NCI-H82 treated with DMSO at 0.1 percent for 48 hours (cell line): ENCODE measurements around the gene MAD2L2.
A peak's percentile ranks its signal among the peaks of the same experiment; 100 is the strongest.

ENCODE experiments used
- DNase-seq: peaks from one replicate; lab custom pipeline; 2025; ENCODE audit not compliant: unreplicated experiment; lab: John Stamatoyannopoulos, UW

MAD2L2 gene

DNA sequence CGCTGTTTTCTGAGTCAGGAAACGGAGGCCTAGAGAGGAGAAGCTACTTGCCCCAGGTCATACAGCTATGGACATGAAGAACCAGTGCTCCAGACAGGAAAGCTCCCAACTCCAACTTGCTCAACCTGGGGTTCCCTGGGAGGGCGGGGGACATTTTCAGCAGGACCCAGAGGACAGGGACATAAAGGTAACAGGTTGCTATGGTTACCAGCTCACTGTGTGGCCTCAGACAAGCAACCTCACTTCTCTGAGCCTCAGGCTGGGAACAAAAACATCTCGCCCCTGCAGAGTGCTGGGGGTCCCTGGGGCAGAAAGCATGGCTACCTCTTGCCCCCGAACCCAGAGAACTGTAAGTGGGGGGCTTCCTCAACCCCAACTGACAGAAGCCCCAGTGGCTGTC, 42.8 kb downstream of the MAD2L2 start:
- DNase-seq, result no peak

DNA sequence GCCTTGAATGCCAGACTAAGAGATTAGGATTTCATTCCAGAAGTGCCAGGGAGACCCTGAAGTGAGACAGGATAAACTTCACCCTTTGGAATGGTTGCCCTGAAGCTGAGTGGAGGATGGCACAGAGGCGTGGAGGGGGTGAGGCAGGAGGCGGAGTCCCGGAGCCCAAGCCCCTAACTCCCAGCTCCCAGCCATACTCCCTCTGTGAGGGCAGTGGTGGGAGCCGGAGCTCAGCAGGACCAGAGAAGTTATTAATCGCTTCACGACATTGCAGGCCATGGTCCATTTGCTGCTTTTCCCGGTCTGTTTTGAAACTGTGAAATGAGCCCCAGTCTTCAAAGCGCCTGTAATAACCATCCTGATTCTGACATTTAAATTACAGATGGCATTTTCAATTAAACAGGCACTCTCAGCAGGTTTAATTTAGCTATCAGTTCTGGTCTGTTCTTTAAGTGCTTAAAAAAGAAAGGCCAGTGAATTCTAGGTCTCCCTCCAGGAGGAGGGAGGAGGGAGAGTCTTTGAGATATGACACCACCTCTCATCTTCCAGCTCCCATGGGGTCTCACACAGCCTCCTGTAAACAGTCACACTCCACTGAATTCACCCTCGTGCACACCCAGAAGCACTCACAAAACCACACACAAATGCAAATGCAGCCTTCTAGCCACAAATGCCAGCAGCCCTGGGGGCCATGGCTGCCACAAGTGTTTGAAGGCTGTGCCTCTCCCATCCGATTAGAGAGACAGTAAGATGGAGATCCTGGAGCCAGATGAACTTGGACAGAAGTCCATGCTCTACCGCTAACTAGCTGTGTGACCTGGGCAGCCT, 46.4 kb downstream of the MAD2L2 start:
- DNase-seq, result no peak

DNA sequence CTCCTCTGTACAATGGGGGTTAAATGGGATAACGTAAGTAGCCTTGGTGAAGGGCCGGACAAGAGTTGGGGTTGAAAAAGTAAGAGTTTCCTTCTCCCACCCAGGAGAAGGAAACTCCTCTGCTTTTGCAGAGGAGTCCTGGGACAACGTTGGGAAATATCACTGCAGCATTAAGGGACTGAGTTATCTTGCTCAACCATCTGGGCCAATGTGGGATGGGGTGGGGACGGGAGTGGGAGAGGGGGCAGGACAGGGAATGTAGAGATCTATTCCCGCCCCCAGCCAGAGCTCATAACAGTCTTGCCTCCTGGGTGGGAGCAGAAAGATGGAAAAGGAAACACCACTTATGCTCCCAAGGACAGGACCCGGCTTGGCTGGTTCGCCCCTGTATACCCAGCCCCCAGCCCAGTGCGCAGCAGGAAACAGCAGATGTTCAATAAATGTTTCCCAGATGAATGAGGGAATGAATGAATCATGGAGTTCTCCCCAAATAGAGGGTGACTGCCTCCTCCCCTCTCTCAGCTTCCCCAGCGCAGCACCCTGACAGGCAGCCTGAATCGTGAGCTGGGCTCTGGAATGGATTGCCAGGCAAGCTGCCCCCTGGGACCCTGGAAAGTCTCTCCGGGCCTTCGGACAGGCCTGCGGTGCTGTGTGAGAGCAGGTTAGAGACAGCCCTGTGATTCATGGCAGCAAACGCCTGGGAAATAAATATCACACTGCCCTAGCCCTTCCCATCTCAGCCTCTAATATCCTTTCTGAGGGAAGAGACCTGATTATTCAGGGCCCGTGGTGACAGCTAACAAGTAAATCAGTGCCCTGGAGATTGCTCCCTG, 51.5 kb downstream of the MAD2L2 start:
- DNase-seq, result peak; percentile 25

DNA sequence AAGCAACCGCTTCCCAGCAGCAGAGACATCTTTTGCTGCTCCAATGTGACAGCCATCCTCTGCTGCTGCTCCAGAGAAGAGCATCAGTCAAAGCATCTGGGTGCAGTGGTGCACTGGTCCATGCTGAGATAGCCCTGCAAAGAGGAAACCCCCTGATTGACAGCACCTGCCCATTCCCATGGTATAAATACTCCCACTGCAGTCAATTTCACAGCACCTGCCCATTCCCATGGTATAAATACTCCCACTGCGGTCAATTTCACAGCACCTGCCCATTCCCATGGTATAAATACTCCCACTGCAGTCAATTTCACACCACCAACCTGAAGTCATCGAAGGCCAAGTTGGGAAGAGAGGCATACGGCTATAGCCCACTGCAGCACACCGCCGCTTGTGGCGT, 52.2 kb downstream of the MAD2L2 start:
- DNase-seq, result no peak

DNA sequence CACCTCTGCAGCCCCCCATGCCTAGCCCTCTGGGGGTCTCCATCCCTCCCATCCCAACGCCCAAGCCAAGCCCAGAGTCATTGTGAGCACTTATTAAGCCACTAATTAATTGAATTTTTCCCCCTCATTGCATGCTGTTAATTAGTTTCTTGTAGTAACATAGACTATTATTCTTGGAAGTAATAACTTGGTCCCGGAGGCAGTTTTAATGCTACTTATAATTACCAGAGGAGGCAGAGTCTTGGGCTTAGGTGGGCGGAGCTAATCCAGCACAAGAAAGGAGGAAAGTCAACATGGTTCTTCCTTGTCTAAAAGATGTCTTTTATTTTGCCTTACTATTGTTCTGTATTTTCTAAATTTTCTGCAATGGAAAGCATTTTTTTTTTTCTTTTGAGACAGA, 54.4 kb downstream of the MAD2L2 start:
- DNase-seq, result no peak
